Keratinocyte (primary cell): ENCODE measurements around the gene CEPT1. TPM values are rescaled to one million over a fixed set of nuclear protein-coding genes. Genes with fewer than 3 reads are reported as not detected.

Source experiments
- DNase-seq: peaks from one replicate; pipeline ENCODE4 v3.0.0-alpha.2; 2011; ENCODE audit warnings: low read depth, missing footprints, low spot score
- FAIRE-seq: peaks from 2 replicates; lab custom pipeline; 2011; peaks lifted over from hg19 to GRCh38; lab: Jason Lieb, UNC
- H2AFZ ChIP-seq: 2 replicates; pipeline ENCODE4 v1.6.0; 2012; ENCODE audit warnings: low read length, control low read depth, inconsistent platforms; ENCODE audit not compliant: control insufficient read depth
- H3K27ac ChIP-seq: 2 replicates; pipeline ENCODE4 v1.5.1; 2011; ENCODE audit warnings: low read length; ENCODE audit not compliant: control insufficient read depth, insufficient read depth
- H3K27me3 ChIP-seq: 3 replicates; pipeline ENCODE4 v1.6.0; 2011; ENCODE audit warnings: low read length; ENCODE audit not compliant: control insufficient read depth, insufficient read depth; ENCODE audit errors: extremely low read depth
- H3K36me3 ChIP-seq, 2 experiments: 2 replicates in 1 of 2; 3 replicates in 1 of 2; pipeline ENCODE4 v1.5.1; 2011; ENCODE audit warnings: low read length in 2 of 2, mild to moderate bottlenecking in 1 of 2; ENCODE audit not compliant: control insufficient read depth in 2 of 2, insufficient read depth in 2 of 2; ENCODE audit errors: extremely low read depth in 1 of 2
- H3K4me1 ChIP-seq: 3 replicates; pipeline ENCODE4 v1.5.1; 2011; ENCODE audit warnings: low read length; ENCODE audit not compliant: control insufficient read depth, insufficient read depth; ENCODE audit errors: extremely low read depth
- H3K4me2 ChIP-seq: 3 replicates; pipeline ENCODE4 v1.6.0; 2011; ENCODE audit warnings: low read depth, low read length; ENCODE audit not compliant: control insufficient read depth, insufficient read depth; ENCODE audit errors: extremely low read depth
- H3K4me3 ChIP-seq, 3 experiments: fragments of 200-600 bp in 1 of 3; sonication (generic) in 1 of 3; 2 replicates in 2 of 3; 3 replicates in 1 of 3; pipeline ENCODE4 v1.5.1; 2011 to 2016; ENCODE audit warnings: low read length in 3 of 3, mild to moderate bottlenecking in 3 of 3, control low read depth in 2 of 3, inconsistent platforms in 1 of 3, low read depth in 1 of 3, mixed read lengths in 1 of 3, mixed run types in 1 of 3, moderate library complexity in 1 of 3; ENCODE audit not compliant: control insufficient read depth in 2 of 3, insufficient read depth in 2 of 3; ENCODE audit errors: extremely low read depth in 1 of 3
- H3K79me2 ChIP-seq: 2 replicates; pipeline ENCODE4 v1.6.0; 2012; ENCODE audit warnings: low read length; ENCODE audit not compliant: control insufficient read depth, insufficient read depth
- H3K9ac ChIP-seq: 3 replicates; pipeline ENCODE4 v1.6.0; 2011; ENCODE audit warnings: low read length; ENCODE audit not compliant: control insufficient read depth, insufficient read depth; ENCODE audit errors: extremely low read depth
- H3K9me1 ChIP-seq: 3 replicates; pipeline ENCODE4 v1.6.0; 2011; ENCODE audit warnings: low read length; ENCODE audit not compliant: control insufficient read depth, insufficient read depth; ENCODE audit errors: extremely low read depth
- H3K9me3 ChIP-seq: 2 replicates; pipeline ENCODE4 v1.5.1; 2012; ENCODE audit warnings: low read depth, low read length; ENCODE audit not compliant: control insufficient read depth
- H4K20me1 ChIP-seq: 3 replicates; pipeline ENCODE4 v1.6.0; 2011; ENCODE audit warnings: low read length; ENCODE audit not compliant: control insufficient read depth, insufficient read depth; ENCODE audit errors: extremely low read depth
- EZH2 ChIP-seq: IDR thresholded peaks from one replicate; pipeline ENCODE4 v1.6.1; 2012; ENCODE audit warnings: inconsistent platforms, mild to moderate bottlenecking, low read length, moderate library complexity
- dilution Hi-C: fragments of 300-500 bp; cut with MboI; formaldehyde crosslinking; loops from one replicate; pipeline ENCODE4 v1.7.0; 2020; ENCODE audit warnings: low sequenced_read_pairs; ENCODE audit not compliant: extremely low pct_ligation_motif_present
- polyA plus RNA-seq, 5 experiments: library from polyadenylated mRNA; depleted of rRNA in 3 of 5; stranded (reverse) in 3 of 5; stranded (forward) in 1 of 5; unstranded in 1 of 5; fragments of >200 nt; gene quantifications; 1 replicate in 1 of 5; 2 replicates in 3 of 5; 3 replicates in 1 of 5; pipeline versions ENCODE4 v1.2.1 to v1.2.3, GENCODE V29; 2011 to 2012; ENCODE audit warnings: missing spikeins in 2 of 5, low read depth in 1 of 5, low replicate concordance in 1 of 5
- TF ChIP-seq, protein P1 (sequence below), 3 experiments: IDR thresholded peaks in 1 of 3; conservative IDR thresholded peaks in 1 of 3; optimal IDR thresholded peaks in 1 of 3; 2 replicates in 2 of 3; 3 replicates in 1 of 3; pipeline versions ENCODE3 to v1.5.1; 2011; ENCODE audit warnings: low read length in 3 of 3, mild to moderate bottlenecking in 3 of 3, moderate library complexity in 2 of 3, control low read depth in 1 of 3, inconsistent platforms in 1 of 3; ENCODE audit not compliant: insufficient read depth in 2 of 3; ENCODE audit errors: extremely low read depth in 1 of 3

Gene CEPT1
- polyA plus RNA-seq, 1 donor (not counting 4 experiments of a cell fraction or from before 2014, with no cell fraction given), result 65.2 TPM

DNA sequence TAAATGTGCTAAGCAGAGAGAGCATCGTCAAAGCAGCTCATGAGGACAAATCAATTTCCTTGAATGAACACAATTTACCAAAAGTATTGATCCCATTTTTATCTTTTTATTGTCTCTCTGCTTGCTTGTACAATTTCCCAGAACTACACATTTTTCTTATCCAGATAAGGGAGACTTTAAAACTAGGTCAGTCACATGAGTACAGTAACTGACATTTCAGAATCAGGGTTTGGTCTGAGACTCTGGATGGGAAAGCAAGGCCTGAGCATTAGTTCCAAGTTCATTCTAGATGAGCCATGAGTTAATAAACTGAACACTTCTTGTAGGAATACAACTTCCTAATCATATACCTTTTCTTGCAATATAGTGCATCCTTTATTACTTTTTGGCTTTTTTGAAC is 71.9 kb downstream of the CEPT1 start:
- no peak overlapping the region for H3K27ac ChIP-seq
- no peak overlapping the region for H3K4me2 ChIP-seq
- H3K9me1 ChIP-seq, result no peaks in the 10 kb centered on the region
- no peaks in the 10 kb centered on the region for H4K20me1 ChIP-seq
- no peaks in the 10 kb centered on the region for H3K36me3 ChIP-seq
- no peak for FAIRE-seq
- H3K27me3 ChIP-seq, result no peaks in the 10 kb centered on the region
- no peak for DNase-seq
- H3K9me3 ChIP-seq, result no peaks in the 10 kb centered on the region
- dilution Hi-C loops, result no loop called here
- no peaks in the 10 kb centered on the region for H3K79me2 ChIP-seq
- H3K9ac ChIP-seq, result no peak overlapping the region
- peaks cover 40% of the 10 kb centered on the region for H3K4me1 ChIP-seq
- no peak overlapping the region for H3K4me3 ChIP-seq
- no peak overlapping the region for H2AFZ ChIP-seq
- TF ChIP-seq EZH2, result no peak
- TF ChIP-seq, protein P1, sequence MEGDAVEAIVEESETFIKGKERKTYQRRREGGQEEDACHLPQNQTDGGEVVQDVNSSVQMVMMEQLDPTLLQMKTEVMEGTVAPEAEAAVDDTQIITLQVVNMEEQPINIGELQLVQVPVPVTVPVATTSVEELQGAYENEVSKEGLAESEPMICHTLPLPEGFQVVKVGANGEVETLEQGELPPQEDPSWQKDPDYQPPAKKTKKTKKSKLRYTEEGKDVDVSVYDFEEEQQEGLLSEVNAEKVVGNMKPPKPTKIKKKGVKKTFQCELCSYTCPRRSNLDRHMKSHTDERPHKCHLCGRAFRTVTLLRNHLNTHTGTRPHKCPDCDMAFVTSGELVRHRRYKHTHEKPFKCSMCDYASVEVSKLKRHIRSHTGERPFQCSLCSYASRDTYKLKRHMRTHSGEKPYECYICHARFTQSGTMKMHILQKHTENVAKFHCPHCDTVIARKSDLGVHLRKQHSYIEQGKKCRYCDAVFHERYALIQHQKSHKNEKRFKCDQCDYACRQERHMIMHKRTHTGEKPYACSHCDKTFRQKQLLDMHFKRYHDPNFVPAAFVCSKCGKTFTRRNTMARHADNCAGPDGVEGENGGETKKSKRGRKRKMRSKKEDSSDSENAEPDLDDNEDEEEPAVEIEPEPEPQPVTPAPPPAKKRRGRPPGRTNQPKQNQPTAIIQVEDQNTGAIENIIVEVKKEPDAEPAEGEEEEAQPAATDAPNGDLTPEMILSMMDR (optimal IDR thresholded peaks at IDR 0.05 in 1 of 3, IDR thresholded peaks at IDR 0.05 in 1 of 3, conservative IDR thresholded peaks at IDR 0.05 in 1 of 3; ENCODE audit: extremely low read depth in 1 of 3, insufficient read depth in 2 of 3, low read length in 3 of 3), result no peak

DNA sequence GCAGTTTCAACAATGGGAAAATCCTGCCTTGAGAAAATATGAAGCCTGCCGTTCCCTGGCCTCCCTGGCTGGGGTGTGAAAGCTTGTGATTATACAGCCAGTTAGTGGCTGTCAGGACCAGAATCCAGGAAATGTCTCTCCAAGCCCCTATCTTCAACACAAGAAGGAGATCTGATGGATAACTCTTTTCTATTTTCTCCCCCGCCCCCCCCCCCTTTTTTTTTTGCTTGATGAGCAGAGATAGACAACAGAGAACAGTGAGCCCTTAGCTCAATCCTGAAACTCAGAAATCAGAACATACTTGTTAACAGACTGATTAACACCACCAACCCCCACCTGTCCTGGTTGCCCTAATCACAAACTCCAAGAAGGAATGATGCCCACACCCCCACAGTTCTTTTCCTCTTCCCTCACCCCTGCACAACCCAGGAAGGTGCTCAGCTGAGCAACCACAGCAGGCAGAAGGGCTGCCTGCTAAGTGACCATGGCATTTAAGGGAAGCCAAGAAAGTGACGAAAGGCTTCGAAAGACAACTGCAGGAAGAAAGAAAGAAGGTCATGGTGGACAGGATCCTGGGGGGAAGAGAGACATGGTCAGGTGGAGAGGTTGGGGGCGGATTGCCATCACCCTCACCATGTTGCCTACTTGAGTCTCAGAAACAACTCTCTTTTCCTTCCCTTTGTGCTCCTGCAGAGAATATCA is 72.8 kb downstream of the CEPT1 start:
- Histone ChIP-seq H3K27ac (no peak overlapping the region), H3K9ac (no peak overlapping the region), H3K79me2 (no peaks in the 10 kb centered on the region), H3K36me3 (no peaks in the 10 kb centered on the region), H3K27me3 (no peaks in the 10 kb centered on the region), H3K4me2 (no peak overlapping the region), H3K9me1 (no peaks in the 10 kb centered on the region), H3K4me1 (peaks cover 40% of the 10 kb centered on the region), H3K9me3 (no peaks in the 10 kb centered on the region), H3K4me3 (no peak overlapping the region), H4K20me1 (no peaks in the 10 kb centered on the region), H2AFZ (no peak overlapping the region)
- TF ChIP-seq, protein P1 (optimal IDR thresholded peaks at IDR 0.05 in 1 of 3, IDR thresholded peaks at IDR 0.05 in 1 of 3, conservative IDR thresholded peaks at IDR 0.05 in 1 of 3; ENCODE audit: extremely low read depth in 1 of 3, insufficient read depth in 2 of 3, low read length in 3 of 3), result no peak
- TF ChIP-seq EZH2, result no peak
- FAIRE-seq (no peak), DNase-seq (no peak)
- dilution Hi-C loops, result no loop called here
